HepG2 (cell line): Measurements from ENCODE around the gene NDUFA8. TPM values are rescaled to one million over a fixed set of nuclear protein-coding genes. Genes with fewer than 3 reads are reported as not detected.
A peak's percentile ranks its signal among the peaks of the same experiment; 100 is the strongest.

ENCODE experiments used
- ATF3 ChIP-seq: sonication (generic); formaldehyde crosslinking; IDR thresholded peaks from 2 replicates; pipeline ENCODE4 v1.4.0; 2020; ENCODE audit warnings: missing genetic modification reagents
- ATF7-NPFF ChIP-seq: sonication (generic); formaldehyde crosslinking; IDR thresholded peaks from 2 replicates; pipeline ENCODE4 v1.8.1; 2023; ENCODE audit warnings: mild to moderate bottlenecking, low read depth, missing genetic modification reagents, moderate library complexity
- CREB1 ChIP-seq, 2 experiments: fragments of 450-650 bp in 1 of 2; IDR thresholded peaks; 2 replicates each; pipeline ENCODE4 v1.6.1; 2016 to 2017; ENCODE audit warnings: control low read depth in 1 of 2, mild to moderate bottlenecking in 1 of 2, missing compliant biosample characterization in 1 of 2, missing genetic modification characterization in 1 of 2
- DPF2 ChIP-seq: sonication (generic); formaldehyde crosslinking; IDR thresholded peaks from 2 replicates; pipeline ENCODE4 v1.4.0; 2020; ENCODE audit warnings: mild to moderate bottlenecking, low read depth, missing genetic modification reagents, borderline replicate concordance
- HDAC2 ChIP-seq: sonication (generic); formaldehyde crosslinking; IDR thresholded peaks from 2 replicates; pipeline ENCODE4 v1.4.0; 2020; ENCODE audit warnings: missing genetic modification reagents
- HIVEP1 ChIP-seq: sonication (generic); formaldehyde crosslinking; IDR thresholded peaks from 2 replicates; pipeline ENCODE4 v1.4.0; 2020; ENCODE audit warnings: mild to moderate bottlenecking, missing genetic modification reagents
- SALL1 ChIP-seq: sonication (generic); formaldehyde crosslinking; IDR thresholded peaks from 2 replicates; pipeline ENCODE4 v1.8.0; 2022; ENCODE audit warnings: mild to moderate bottlenecking, missing genetic modification reagents
- U2AF1 ChIP-seq: fragments of 200-400 bp; formaldehyde crosslinking; optimal IDR thresholded peaks from 2 replicates; pipeline ENCODE3; 2017; ENCODE audit warnings: mild to moderate bottlenecking, low read depth, low read length
- ZNF12 ChIP-seq: sonication (generic); formaldehyde crosslinking; IDR thresholded peaks from 2 replicates; pipeline ENCODE4 v1.5.0; 2020; ENCODE audit warnings: missing genetic modification reagents
- ZNF33A ChIP-seq: sonication (generic); formaldehyde crosslinking; IDR thresholded peaks from 2 replicates; pipeline ENCODE4 v1.5.1; 2020; ENCODE audit warnings: missing genetic modification reagents, mild to moderate bottlenecking, moderate library complexity, borderline replicate concordance
- ZNF460 ChIP-seq: sonication (generic); formaldehyde crosslinking; IDR thresholded peaks from 2 replicates; pipeline ENCODE4 v1.5.1; 2020; ENCODE audit warnings: missing genetic modification reagents, mild to moderate bottlenecking, borderline replicate concordance
- ZNF484 ChIP-seq: sonication (generic); formaldehyde crosslinking; IDR thresholded peaks from 2 replicates; pipeline ENCODE4 v1.5.1; 2020; ENCODE audit warnings: mild to moderate bottlenecking, low read depth, missing genetic modification reagents, borderline replicate concordance
- ZNF563 ChIP-seq: sonication (generic); formaldehyde crosslinking; IDR thresholded peaks from 2 replicates; pipeline ENCODE4 v1.8.0; 2022; ENCODE audit warnings: mild to moderate bottlenecking, moderate library complexity, missing genetic modification reagents
- polyA plus RNA-seq, 8 experiments: library from polyadenylated mRNA; depleted of rRNA in 3 of 8; stranded (reverse) in 7 of 8; unstranded in 1 of 8; fragments of >200 nt; fragmentation: Illumina TruSeq in 4 of 8; extraction: Trizol in 4 of 8; gene quantifications; 2 replicates each; pipeline versions ENCODE4 v1.2.1 to v1.2.3, GENCODE V29; 2011 to 2016; ENCODE audit warnings: low read depth in 4 of 8, missing spikeins in 1 of 8, mixed read lengths in 1 of 8; ENCODE audit not compliant: insufficient read depth in 1 of 8
- total RNA-seq, 5 experiments: library from RNA; depleted of rRNA; stranded (reverse); fragments of >200 nt; fragmentation: Illumina TruSeq; extraction: Trizol; gene quantifications; 2 replicates each; pipeline ENCODE4 v1.2.3, GENCODE V29; 2016; ENCODE audit warnings: low read depth in 1 of 5
- TF ChIP-seq, protein P1 (sequence below): sonication (generic); formaldehyde crosslinking; IDR thresholded peaks from 2 replicates; pipeline ENCODE4 v1.5.1; 2020; ENCODE audit warnings: mild to moderate bottlenecking, missing genetic modification reagents
- TF ChIP-seq, protein P2 (sequence below): IDR thresholded peaks from 2 replicates; pipeline ENCODE4 v1.6.1; 2012; ENCODE audit warnings: inconsistent platforms
- TF ChIP-seq, protein P3 (sequence below): IDR thresholded peaks from 2 replicates; pipeline ENCODE4 v1.6.1; 2012; ENCODE audit warnings: low read length, improper control_type of control experiment
- TF ChIP-seq, protein P4 (sequence below): sonication (generic); formaldehyde crosslinking; IDR thresholded peaks from 2 replicates; pipeline ENCODE4 v1.4.0; 2020; ENCODE audit warnings: mild to moderate bottlenecking, low read depth, missing genetic modification reagents

The NDUFA8 gene
- total and polyA plus RNA-seq, 2 of the 13 experiments (the other 11 are each of a cell fraction or from before 2014, with no cell fraction given), result 68.6 to 71.7 TPM

- TF ChIP-seq, protein P1, sequence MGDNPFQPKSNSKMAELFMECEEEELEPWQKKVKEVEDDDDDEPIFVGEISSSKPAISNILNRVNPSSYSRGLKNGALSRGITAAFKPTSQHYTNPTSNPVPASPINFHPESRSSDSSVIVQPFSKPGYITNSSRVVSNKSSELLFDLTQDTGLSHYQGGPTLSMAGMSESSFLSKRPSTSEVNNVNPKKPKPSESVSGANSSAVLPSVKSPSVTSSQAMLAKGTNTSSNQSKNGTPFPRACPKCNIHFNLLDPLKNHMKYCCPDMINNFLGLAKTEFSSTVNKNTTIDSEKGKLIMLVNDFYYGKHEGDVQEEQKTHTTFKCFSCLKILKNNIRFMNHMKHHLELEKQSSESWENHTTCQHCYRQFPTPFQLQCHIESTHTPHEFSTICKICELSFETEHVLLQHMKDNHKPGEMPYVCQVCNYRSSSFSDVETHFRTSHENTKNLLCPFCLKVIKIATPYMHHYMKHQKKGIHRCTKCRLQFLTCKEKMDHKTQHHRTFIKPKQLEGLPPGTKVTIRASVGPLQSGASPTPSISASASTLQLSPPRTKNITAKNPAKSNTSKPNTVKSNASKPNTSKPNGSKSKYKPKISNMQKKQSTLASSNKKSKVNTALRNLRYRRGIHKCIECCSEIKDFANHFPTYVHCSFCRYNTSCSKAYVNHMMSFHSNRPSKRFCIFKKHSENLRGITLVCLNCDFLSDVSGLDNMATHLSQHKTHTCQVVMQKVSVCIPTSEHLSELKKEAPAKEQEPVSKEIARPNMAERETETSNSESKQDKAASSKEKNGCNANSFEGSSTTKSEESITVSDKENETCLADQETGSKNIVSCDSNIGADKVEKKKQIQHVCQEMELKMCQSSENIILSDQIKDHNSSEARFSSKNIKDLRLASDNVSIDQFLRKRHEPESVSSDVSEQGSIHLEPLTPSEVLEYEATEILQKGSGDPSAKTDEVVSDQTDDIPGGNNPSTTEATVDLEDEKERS (CRISPR knock-in tag), result no peak
- TF ChIP-seq ATF7-NPFF (CRISPR knock-in tag) (peak; percentile 62; the same call in 1 of the 2 replicates), HIVEP1 (CRISPR knock-in tag) (0 out of 2 replicates have a peak, but pooled peaks have one; percentile 43), ZNF33A (no peak), HDAC2 (CRISPR knock-in tag) (no peak), SALL1 (CRISPR knock-in tag) (peak; percentile 73), ATF3 (CRISPR knock-in tag) (no peak), U2AF1 (no peak), CREB1 (IDR thresholded peaks at IDR 0.05) (peak; percentile 29; the same call in 1 of the 2 replicates), CREB1 (CRISPR knock-in tag; IDR thresholded peaks at IDR 0.05) (no peak), DPF2 (CRISPR knock-in tag) (no peak), ZNF460 (no peak), ZNF484 (CRISPR knock-in tag) (no peak), ZNF12 (0 out of 2 replicates have a peak, but pooled peaks have one; percentile 12), ZNF563 (CRISPR knock-in tag) (peak; percentile 68)
- TF ChIP-seq, protein P2, sequence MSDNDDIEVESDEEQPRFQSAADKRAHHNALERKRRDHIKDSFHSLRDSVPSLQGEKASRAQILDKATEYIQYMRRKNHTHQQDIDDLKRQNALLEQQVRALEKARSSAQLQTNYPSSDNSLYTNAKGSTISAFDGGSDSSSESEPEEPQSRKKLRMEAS, result peak; percentile 74
- TF ChIP-seq, protein P3, sequence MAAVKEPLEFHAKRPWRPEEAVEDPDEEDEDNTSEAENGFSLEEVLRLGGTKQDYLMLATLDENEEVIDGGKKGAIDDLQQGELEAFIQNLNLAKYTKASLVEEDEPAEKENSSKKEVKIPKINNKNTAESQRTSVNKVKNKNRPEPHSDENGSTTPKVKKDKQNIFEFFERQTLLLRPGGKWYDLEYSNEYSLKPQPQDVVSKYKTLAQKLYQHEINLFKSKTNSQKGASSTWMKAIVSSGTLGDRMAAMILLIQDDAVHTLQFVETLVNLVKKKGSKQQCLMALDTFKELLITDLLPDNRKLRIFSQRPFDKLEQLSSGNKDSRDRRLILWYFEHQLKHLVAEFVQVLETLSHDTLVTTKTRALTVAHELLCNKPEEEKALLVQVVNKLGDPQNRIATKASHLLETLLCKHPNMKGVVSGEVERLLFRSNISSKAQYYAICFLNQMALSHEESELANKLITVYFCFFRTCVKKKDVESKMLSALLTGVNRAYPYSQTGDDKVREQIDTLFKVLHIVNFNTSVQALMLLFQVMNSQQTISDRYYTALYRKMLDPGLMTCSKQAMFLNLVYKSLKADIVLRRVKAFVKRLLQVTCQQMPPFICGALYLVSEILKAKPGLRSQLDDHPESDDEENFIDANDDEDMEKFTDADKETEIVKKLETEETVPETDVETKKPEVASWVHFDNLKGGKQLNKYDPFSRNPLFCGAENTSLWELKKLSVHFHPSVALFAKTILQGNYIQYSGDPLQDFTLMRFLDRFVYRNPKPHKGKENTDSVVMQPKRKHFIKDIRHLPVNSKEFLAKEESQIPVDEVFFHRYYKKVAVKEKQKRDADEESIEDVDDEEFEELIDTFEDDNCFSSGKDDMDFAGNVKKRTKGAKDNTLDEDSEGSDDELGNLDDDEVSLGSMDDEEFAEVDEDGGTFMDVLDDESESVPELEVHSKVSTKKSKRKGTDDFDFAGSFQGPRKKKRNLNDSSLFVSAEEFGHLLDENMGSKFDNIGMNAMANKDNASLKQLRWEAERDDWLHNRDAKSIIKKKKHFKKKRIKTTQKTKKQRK, result no peak
- TF ChIP-seq, protein P4, sequence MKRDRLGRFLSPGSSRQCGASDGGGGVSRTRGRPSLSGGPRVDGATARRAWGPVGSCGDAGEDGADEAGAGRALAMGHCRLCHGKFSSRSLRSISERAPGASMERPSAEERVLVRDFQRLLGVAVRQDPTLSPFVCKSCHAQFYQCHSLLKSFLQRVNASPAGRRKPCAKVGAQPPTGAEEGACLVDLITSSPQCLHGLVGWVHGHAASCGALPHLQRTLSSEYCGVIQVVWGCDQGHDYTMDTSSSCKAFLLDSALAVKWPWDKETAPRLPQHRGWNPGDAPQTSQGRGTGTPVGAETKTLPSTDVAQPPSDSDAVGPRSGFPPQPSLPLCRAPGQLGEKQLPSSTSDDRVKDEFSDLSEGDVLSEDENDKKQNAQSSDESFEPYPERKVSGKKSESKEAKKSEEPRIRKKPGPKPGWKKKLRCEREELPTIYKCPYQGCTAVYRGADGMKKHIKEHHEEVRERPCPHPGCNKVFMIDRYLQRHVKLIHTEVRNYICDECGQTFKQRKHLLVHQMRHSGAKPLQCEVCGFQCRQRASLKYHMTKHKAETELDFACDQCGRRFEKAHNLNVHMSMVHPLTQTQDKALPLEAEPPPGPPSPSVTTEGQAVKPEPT (CRISPR knock-in tag), result no peak
Measured at GRCh38 chr9:122159026-122159924, at the start of gene NDUFA8, which contains the start of gene MORN5 (continued).
